ENCODE results near the gene MYL3. TPM values are rescaled to one million over a fixed set of nuclear protein-coding genes. Genes with fewer than 3 reads are reported as not detected.
A peak's percentile ranks its signal among the peaks of the same experiment; 100 is the strongest.

The MYL3 gene
- polyA plus RNA-seq, 1 donor from 2014 or later: 2.1 TPM

GRCh38 chr3:46892285-46893145 lies 29.3 kb upstream of the MYL3 start:
- H3K4me2 ChIP-seq (ENCODE audit: low read length): peak overlapping the region; percentile 70
- peak overlapping the region; percentile 41 for H2AFZ ChIP-seq (ENCODE audit: low read depth, low read length)
- no peaks in the 10 kb centered on the region for H3F3A ChIP-seq (ENCODE audit: insufficient read depth, low read length, poor library complexity, severe bottlenecking)
- H4K20me1 ChIP-seq (ENCODE audit: insufficient read depth): no peaks in the 10 kb centered on the region
- H3K4me3 ChIP-seq (ENCODE audit: low read length): peak overlapping the region; percentile 73
- no peak overlapping the region for H3K27ac ChIP-seq (ENCODE audit: low read length)
- peak overlapping the region; percentile 32 for H3K9ac ChIP-seq (ENCODE audit: low read length)
- no peaks in the 10 kb centered on the region for H3K79me2 ChIP-seq (replicated peaks; ENCODE audit: insufficient read depth, low read length)
- H3K9me2 ChIP-seq (ENCODE audit: insufficient read depth, low read length): no peaks in the 10 kb centered on the region
- TF ChIP-seq CTCF (IDR thresholded peaks at IDR 0.05; ENCODE audit: poor library complexity, severe bottlenecking): peak; percentile 19
- no peak for TF ChIP-seq SMC3 (conservative IDR thresholded peaks at IDR 0.05; ENCODE audit: poor library complexity)
- TF ChIP-seq MXI1 (conservative IDR thresholded peaks at IDR 0.05; ENCODE audit: poor library complexity, severe bottlenecking): peak; percentile 73
- no peaks in the 10 kb centered on the region for H3K9me3 ChIP-seq (ENCODE audit: low read length)
- H3K27me3 ChIP-seq (ENCODE audit: insufficient read depth, low read depth, low read length): peaks cover 4% of the 10 kb centered on the region
- no peaks in the 10 kb centered on the region for H3K36me3 ChIP-seq (ENCODE audit: insufficient read depth, low read length)

- Histone ChIP-seq H3K9ac (ENCODE audit: low read length) (no peak overlapping the region), H3K9me2 (ENCODE audit: insufficient read depth, low read length) (no peaks in the 10 kb centered on the region), H3K4me2 (ENCODE audit: low read length) (no peak overlapping the region), H3K36me3 (ENCODE audit: insufficient read depth, low read length) (no peaks in the 10 kb centered on the region), H3K9me3 (ENCODE audit: low read length) (no peaks in the 10 kb centered on the region), H3K27me3 (ENCODE audit: insufficient read depth, low read depth, low read length) (peaks cover 4% of the 10 kb centered on the region), H3K4me3 (ENCODE audit: low read length) (no peak overlapping the region), H4K20me1 (ENCODE audit: insufficient read depth) (no peaks in the 10 kb centered on the region), H2AFZ (ENCODE audit: low read depth, low read length) (no peak overlapping the region), H3K79me2 (replicated peaks; ENCODE audit: insufficient read depth, low read length) (no peaks in the 10 kb centered on the region), H3K27ac (ENCODE audit: low read length) (no peak overlapping the region), H3F3A (ENCODE audit: insufficient read depth, low read length, poor library complexity, severe bottlenecking) (no peaks in the 10 kb centered on the region)
- no peak for TF ChIP-seq POLR2AphosphoS5 (IDR thresholded peaks at IDR 0.05)
- TF ChIP-seq MXI1 (conservative IDR thresholded peaks at IDR 0.05; ENCODE audit: poor library complexity, severe bottlenecking): no peak
- no peak for TF ChIP-seq EZH2 (IDR thresholded peaks at IDR 0.05; ENCODE audit: borderline replicate concordance, insufficient read depth, low read length, poor library complexity, severe bottlenecking)
- TF ChIP-seq CTCF (IDR thresholded peaks at IDR 0.05; ENCODE audit: poor library complexity, severe bottlenecking): no peak
- no peak for TF ChIP-seq TAF1 (IDR thresholded peaks at IDR 0.05; ENCODE audit: low read depth)
- no peak for TF ChIP-seq EP300 (conservative IDR thresholded peaks at IDR 0.05; ENCODE audit: poor library complexity, severe bottlenecking)
- no peak for TF ChIP-seq SMC3 (conservative IDR thresholded peaks at IDR 0.05; ENCODE audit: poor library complexity)
- TF ChIP-seq RAD21 (conservative IDR thresholded peaks at IDR 0.05): no peak
These were observed 27.9 kb upstream of the MYL3 start for GRCh38 chr3:46891132-46891531.

GRCh38 chr3:46890132-46890531 lies 26.9 kb upstream of the MYL3 start:
- Histone ChIP-seq H2AFZ (ENCODE audit: low read depth, low read length) (no peak overlapping the region), H3K27me3 (ENCODE audit: insufficient read depth, low read depth, low read length) (peaks cover 6% of the 10 kb centered on the region), H3K36me3 (ENCODE audit: insufficient read depth, low read length) (no peaks in the 10 kb centered on the region), H3K4me2 (ENCODE audit: low read length) (no peak overlapping the region), H3F3A (ENCODE audit: insufficient read depth, low read length, poor library complexity, severe bottlenecking) (no peaks in the 10 kb centered on the region), H3K9me2 (ENCODE audit: insufficient read depth, low read length) (no peaks in the 10 kb centered on the region), H3K9me3 (ENCODE audit: low read length) (no peaks in the 10 kb centered on the region), H4K20me1 (ENCODE audit: insufficient read depth) (no peaks in the 10 kb centered on the region), H3K27ac (ENCODE audit: low read length) (no peak overlapping the region), H3K9ac (ENCODE audit: low read length) (no peak overlapping the region), H3K79me2 (replicated peaks; ENCODE audit: insufficient read depth, low read length) (no peaks in the 10 kb centered on the region), H3K4me3 (ENCODE audit: low read length) (no peak overlapping the region)
- TF ChIP-seq MXI1 (conservative IDR thresholded peaks at IDR 0.05; ENCODE audit: poor library complexity, severe bottlenecking): no peak
- TF ChIP-seq TAF1 (IDR thresholded peaks at IDR 0.05; ENCODE audit: low read depth): no peak
- no peak for TF ChIP-seq SMC3 (conservative IDR thresholded peaks at IDR 0.05; ENCODE audit: poor library complexity)
- TF ChIP-seq REST (IDR thresholded peaks at IDR 0.05; ENCODE audit: borderline replicate concordance): no peak
- TF ChIP-seq POLR2AphosphoS5 (IDR thresholded peaks at IDR 0.05): no peak
- no peak for TF ChIP-seq CTCF (IDR thresholded peaks at IDR 0.05; ENCODE audit: poor library complexity, severe bottlenecking)
- TF ChIP-seq EP300 (conservative IDR thresholded peaks at IDR 0.05; ENCODE audit: poor library complexity, severe bottlenecking): no peak
- TF ChIP-seq RAD21 (conservative IDR thresholded peaks at IDR 0.05): no peak
- no peak for TF ChIP-seq EZH2 (IDR thresholded peaks at IDR 0.05; ENCODE audit: borderline replicate concordance, insufficient read depth, low read length, poor library complexity, severe bottlenecking)

Measured in neural cell (in vitro differentiated cells).